Thymus (tissue), 11 donors: ENCODE data around the gene DDX10. TPM values are rescaled to one million over a fixed set of nuclear protein-coding genes. Genes with fewer than 3 reads are reported as not detected.
A peak's percentile ranks its signal among the peaks of the same experiment; 100 is the strongest.

Experiments used
- DNase-seq, 9 donors: peaks; one replicate each; pipeline ENCODE4 v3.0.0-alpha.2; 2013; ENCODE audit warnings: low spot score in 9 of 9, low read depth in 6 of 9, missing footprints in 1 of 9
- H3K27ac ChIP-seq, 2 donors: one replicate each; pipeline ENCODE4 v1.5.1; 2013; ENCODE audit warnings: control low read depth in 1 of 2, low read depth in 1 of 2, low read length in 1 of 2, mild to moderate bottlenecking in 1 of 2, moderate library complexity in 1 of 2
- H3K27me3 ChIP-seq, 2 donors: one replicate each; pipeline ENCODE4 v1.5.1; 2013; ENCODE audit warnings: low read length in 1 of 2; ENCODE audit not compliant: control insufficient read depth in 2 of 2, insufficient read depth in 1 of 2
- H3K36me3 ChIP-seq, 2 donors: one replicate each; pipeline ENCODE4 v1.5.1; 2013; ENCODE audit warnings: low read length in 1 of 2, mild to moderate bottlenecking in 1 of 2, moderate library complexity in 1 of 2; ENCODE audit not compliant: control insufficient read depth in 2 of 2, insufficient read depth in 2 of 2
- H3K4me1 ChIP-seq, 2 donors: one replicate each; pipeline ENCODE4 v1.5.1; 2013; ENCODE audit warnings: low read length in 2 of 2; ENCODE audit not compliant: control insufficient read depth in 2 of 2, insufficient read depth in 2 of 2
- H3K4me3 ChIP-seq, 2 donors: one replicate each; pipeline ENCODE4 v1.5.1; 2013; ENCODE audit warnings: low read length in 2 of 2, control low read depth in 1 of 2, mild to moderate bottlenecking in 1 of 2
- H3K9me3 ChIP-seq, 2 donors: one replicate each; pipeline ENCODE4 v1.5.1; 2013; ENCODE audit warnings: low read length in 1 of 2, mild to moderate bottlenecking in 1 of 2; ENCODE audit not compliant: control insufficient read depth in 2 of 2, insufficient read depth in 1 of 2
- WGBS: extraction: QIAGEN DNeasy Blood & Tissue Kit; methylation state at CpG from one replicate; pipeline ENCODE4 v1.1.7; 2013; 5-methylcytosine and 5-hydroxymethylcytosine counted together
- polyA plus RNA-seq: library from polyadenylated mRNA; stranded (reverse); fragments of 200-250 nt; gene quantifications from one replicate; pipeline ENCODE4 v1.2.3, GENCODE V29; 2013
- total RNA-seq: library from RNA; stranded (reverse); fragments of 120-200 nt; gene quantifications from one replicate; pipeline ENCODE4 v1.2.4, GENCODE V29; 2013
- donor health status: healthy.

The DDX10 gene
- total and polyA plus RNA-seq, 2 donors: 20.1 to 32.3 TPM

DNA sequence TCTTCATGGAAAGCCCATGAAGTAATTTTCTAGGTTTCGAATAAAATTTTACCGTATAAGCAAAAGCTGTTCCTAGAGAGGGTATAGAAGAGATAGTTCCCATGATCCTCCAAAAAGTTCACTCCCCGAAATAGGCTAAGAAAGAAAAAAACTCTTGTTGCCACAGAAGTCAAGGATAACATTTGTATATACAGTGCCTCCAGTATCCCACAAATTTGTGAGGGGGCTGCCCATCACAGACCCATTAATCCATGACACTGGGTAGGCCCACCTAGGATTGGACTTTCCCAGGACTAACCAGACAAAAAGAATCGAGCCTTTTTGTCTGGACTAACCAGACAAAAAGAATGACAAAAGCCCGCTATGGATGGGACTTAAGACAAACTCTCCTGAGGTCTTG is 233.0 kb downstream of the DDX10 start:
- DNase-seq: no peak
- Histone ChIP-seq H3K4me1 (no peaks in the 10 kb centered on the region), H3K4me3 (no peak overlapping the region), H3K27me3 (no peaks in the 10 kb centered on the region), H3K9me3 (peaks cover 0 to 2% of the 10 kb centered on the region in 2 donors), H3K36me3 (no peaks in the 10 kb centered on the region), H3K27ac (no peak overlapping the region)
- 97% methylated on average over 5 of the region's 5 CpGs for WGBS

DNA sequence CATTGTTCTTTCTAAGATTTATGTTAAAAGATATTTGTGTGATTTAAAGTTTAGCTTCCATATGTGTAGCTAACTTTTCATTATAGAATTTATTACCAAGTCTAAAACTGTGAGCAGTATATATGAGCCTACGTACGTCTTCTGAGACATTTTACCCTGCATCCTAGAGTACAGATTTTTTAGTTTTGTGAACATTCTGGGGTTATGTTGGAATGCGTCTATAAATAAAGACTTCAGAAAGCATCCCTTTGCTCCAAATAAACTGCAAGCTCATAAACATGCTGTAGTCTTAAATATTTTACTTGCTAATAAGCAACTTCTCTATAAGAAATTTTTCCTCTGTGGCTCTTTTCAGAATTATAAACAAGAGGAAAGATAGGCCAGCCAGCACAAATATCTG is 236.5 kb downstream of the DDX10 start:
- H3K9me3 ChIP-seq: peaks cover 0 to 2% of the 10 kb centered on the region in 2 donors
- no peak for DNase-seq
- H3K27ac ChIP-seq: no peak overlapping the region
- 98% methylated on average over 3 of the region's 3 CpGs for WGBS
- H3K36me3 ChIP-seq: no peaks in the 10 kb centered on the region
- H3K4me1 ChIP-seq: no peaks in the 10 kb centered on the region
- H3K4me3 ChIP-seq: no peak overlapping the region
- no peaks in the 10 kb centered on the region for H3K27me3 ChIP-seq

DNA sequence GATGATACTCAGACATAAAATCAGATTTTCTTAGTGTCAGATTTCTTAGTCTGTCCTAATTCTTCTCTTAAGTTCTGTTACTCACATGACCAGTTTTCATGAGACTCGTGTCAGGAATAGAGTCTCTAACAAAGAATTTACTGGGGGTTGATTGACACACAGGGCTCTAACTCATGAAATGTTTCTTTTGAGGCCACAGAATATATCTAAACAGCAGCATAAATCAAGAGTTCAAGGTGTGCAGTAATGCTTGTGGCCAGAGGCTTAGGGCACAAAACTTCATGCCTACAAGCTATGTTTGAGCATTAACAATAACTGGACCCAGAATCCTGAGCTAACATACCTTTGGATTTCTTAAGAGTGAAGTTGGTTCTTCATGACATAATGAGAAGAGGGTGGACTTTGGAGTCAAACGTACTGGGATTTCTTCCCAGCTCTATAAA is 237.2 kb downstream of the DDX10 start:
- Histone ChIP-seq H3K27me3 (no peaks in the 10 kb centered on the region), H3K36me3 (no peaks in the 10 kb centered on the region), H3K4me1 (no peaks in the 10 kb centered on the region), H3K27ac (no peak overlapping the region), H3K4me3 (no peak overlapping the region), H3K9me3 (peaks cover 0 to 1% of the 10 kb centered on the region in 2 donors)
- DNase-seq: no peak
- 95% methylated on average over 2 of the region's 2 CpGs for WGBS

DNA sequence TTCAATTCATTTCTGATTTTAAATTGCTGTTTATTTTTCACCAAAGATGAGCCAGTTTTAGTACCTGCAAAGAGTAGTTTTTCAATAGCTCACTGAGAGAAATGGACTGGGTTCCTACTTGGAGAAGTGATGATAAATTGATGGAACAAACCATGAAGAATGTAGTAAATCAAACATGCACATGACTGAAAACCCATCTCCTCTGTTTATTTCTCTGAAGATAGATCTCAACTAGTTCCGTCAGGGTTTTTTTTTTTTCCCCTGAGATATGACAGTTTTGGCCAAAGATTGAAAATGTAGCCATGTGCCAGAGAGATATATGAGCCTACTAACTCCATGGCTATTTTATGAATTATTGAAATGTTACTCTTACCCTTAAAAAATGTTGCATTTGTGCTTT is 239.6 kb downstream of the DDX10 start:
- no peaks in the 10 kb centered on the region for H3K27me3 ChIP-seq
- WGBS: 93% methylated on average over 1 of the region's 1 CpG
- peaks cover 6 to 7% of the 10 kb centered on the region in 2 donors for H3K4me1 ChIP-seq
- no peak for DNase-seq
- H3K4me3 ChIP-seq: no peak overlapping the region
- H3K36me3 ChIP-seq: no peaks in the 10 kb centered on the region
- H3K9me3 ChIP-seq: no peaks in the 10 kb centered on the region
- H3K27ac ChIP-seq: no peak overlapping the region

DNA sequence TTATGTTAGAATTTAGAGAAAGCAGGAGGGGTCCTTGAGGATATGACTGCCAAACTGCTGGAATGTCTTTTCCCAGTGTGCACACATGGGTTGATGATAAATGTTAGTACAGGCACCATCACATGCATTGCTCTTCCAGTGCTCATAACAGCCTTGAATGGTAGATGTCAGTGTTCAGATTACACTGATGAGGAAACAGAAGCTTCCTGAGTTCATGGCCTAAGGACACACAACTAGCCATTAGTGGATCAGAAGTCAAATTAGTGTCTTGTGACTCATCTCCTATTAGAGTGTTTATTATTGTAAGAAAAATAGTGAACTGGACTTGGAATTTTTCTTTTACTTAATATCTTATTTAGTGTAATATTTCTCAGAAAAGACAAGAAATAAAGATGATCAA is 241.5 kb downstream of the DDX10 start:
- H3K27ac ChIP-seq: no peak overlapping the region
- H3K27me3 ChIP-seq: no peaks in the 10 kb centered on the region
- H3K9me3 ChIP-seq: no peaks in the 10 kb centered on the region
- H3K36me3 ChIP-seq: no peaks in the 10 kb centered on the region
- DNase-seq: no peak
- no peak overlapping the region for H3K4me3 ChIP-seq
- peaks cover 18 to 19% of the 10 kb centered on the region in 2 donors for H3K4me1 ChIP-seq

DNA sequence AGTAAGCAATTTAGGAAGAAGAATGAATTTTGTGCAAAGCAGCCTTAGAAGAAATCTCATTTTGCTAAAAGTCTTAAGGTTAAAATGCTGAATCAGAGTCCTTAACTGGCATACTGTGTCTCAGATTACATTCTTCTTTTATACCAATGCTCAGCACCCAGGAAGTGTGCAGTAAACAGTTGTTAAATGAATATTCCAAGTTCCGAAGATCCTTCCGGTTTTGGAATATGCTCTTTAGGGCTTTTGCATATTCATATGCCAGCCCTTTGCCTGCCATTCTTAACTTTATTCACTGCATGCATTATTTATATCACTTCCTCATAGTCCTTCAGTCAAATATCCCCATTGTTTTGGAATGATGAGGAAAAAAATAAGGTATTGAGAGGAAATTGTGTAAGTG is 242.0 kb downstream of the DDX10 start:
- WGBS: 98% methylated on average over 2 of the region's 2 CpGs
- no peak for DNase-seq

DNA sequence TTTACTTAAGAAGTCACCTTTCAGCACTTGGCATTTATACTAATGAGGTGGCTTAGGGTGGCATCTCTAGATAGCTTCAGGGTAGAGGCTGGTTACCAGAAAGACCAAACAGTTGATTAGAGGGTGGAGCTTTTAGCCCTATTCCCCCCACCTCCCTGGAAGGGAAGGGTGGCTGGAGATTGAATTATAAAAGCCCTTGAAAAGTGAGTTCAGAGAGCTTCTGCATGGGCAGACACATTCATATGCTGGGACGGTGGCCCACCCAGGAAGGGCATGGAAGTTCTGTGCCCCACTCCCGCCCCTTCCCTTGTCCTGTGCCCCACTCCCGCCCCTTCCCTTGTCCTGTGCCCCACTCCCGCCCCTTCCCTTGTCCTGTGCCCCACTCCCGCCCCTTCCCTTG is 244.2 kb downstream of the DDX10 start:
- WGBS: 98% methylated on average over 5 of the region's 5 CpGs
- H3K27me3 ChIP-seq: no peaks in the 10 kb centered on the region
- no peaks in the 10 kb centered on the region for H3K36me3 ChIP-seq
- H3K9me3 ChIP-seq: no peaks in the 10 kb centered on the region
- H3K27ac ChIP-seq: no peak overlapping the region
- no peak for DNase-seq
- H3K4me1 ChIP-seq: peaks cover 25 to 26% of the 10 kb centered on the region in 2 donors
- no peak overlapping the region for H3K4me3 ChIP-seq

More for the DNA sequence above, 242.0 kb downstream of the DDX10 start:
- Histone ChIP-seq H3K9me3 (no peaks in the 10 kb centered on the region), H3K27me3 (no peaks in the 10 kb centered on the region), H3K36me3 (no peaks in the 10 kb centered on the region), H3K4me3 (no peak overlapping the region), H3K4me1 (peaks cover 22 to 24% of the 10 kb centered on the region in 2 donors), H3K27ac (no peak overlapping the region)

DNA sequence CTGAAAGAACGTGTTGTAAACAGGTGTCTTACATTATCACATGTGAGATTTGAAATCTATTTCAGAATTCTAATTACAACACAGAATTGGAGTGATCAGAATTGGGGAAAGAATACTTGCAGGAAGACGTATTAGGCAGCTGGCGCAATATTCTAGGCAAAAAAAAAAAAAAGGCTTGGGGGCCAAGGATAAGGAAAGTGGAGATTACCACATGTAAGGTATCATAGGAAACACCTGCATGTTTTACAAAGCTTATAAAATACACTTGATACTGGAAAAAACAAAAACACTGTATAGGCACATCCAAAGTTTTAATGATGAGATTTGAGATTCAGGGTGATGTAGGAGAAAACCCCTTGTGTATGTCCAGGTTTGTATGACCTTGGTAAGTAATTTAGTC is 245.1 kb downstream of the DDX10 start:
- H3K27me3 ChIP-seq: no peaks in the 10 kb centered on the region
- H3K4me1 ChIP-seq: peaks cover 25 to 26% of the 10 kb centered on the region in 2 donors
- peak overlapping the region in 1 of 2 donors; percentile 82 for H3K27ac ChIP-seq
- DNase-seq: peak in 5 of 9 donors; percentile 22 to 59 (median 26)
- H3K4me3 ChIP-seq: no peak overlapping the region
- H3K9me3 ChIP-seq: no peaks in the 10 kb centered on the region
- WGBS: 16% methylated on average over 3 of the region's 3 CpGs
- H3K36me3 ChIP-seq: no peaks in the 10 kb centered on the region

DNA sequence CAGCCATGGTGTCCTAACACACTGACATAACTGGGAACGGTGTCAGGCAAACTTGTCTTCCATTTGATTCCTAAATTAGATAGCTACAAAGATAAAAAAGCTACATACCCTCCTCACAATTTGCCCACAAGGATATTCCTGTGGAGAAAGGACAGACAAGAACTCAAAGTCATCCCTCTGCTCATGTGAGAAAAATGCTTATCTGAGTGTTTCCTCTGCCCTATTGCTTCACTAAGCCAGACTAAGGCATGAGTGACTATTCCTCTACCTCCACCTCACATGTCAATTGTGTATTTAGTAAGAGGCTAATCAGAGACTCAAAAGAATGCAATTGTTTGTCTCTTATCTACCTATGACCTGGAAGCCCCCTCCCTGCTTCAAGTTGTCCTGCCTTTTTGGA is 247.7 kb downstream of the DDX10 start:
- H3K9me3 ChIP-seq: no peaks in the 10 kb centered on the region
- WGBS: 98% methylated on average over 1 of the region's 1 CpG
- H3K4me1 ChIP-seq: peaks cover 25 to 26% of the 10 kb centered on the region in 2 donors
- no peaks in the 10 kb centered on the region for H3K36me3 ChIP-seq
- H3K4me3 ChIP-seq: no peak overlapping the region
- no peaks in the 10 kb centered on the region for H3K27me3 ChIP-seq
- no peak for DNase-seq
- H3K27ac ChIP-seq: no peak overlapping the region

DNA sequence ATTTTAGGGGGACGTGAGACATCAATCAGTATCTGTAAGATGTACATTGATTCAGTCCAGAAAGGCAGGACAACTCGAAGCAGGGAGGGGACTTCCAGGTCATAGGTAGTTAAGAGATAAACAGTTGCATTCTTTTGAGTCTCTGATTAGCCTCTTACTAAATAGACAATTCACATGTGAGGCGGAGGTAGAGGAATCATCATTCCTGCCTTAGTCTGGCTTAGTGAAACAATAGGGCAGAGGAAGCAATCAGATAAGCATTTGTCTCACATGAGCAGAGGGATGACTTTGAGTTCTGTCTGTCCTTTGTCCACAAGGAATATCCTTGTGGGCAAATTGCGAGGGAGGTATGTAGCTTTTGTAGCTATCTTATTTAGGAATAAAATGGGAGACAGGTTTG is 248.3 kb downstream of the DDX10 start:
- DNase-seq: no peak
- Histone ChIP-seq H3K27ac (no peak overlapping the region), H3K4me1 (peaks cover 25 to 26% of the 10 kb centered on the region in 2 donors), H3K36me3 (no peaks in the 10 kb centered on the region), H3K27me3 (no peaks in the 10 kb centered on the region), H3K9me3 (no peaks in the 10 kb centered on the region), H3K4me3 (no peak overlapping the region)
- WGBS: 99% methylated on average over 4 of the region's 4 CpGs
